Endothelial cell of umbilical vein (primary cell): ENCODE data around the gene KIZ. TPM values are rescaled to one million over a fixed set of nuclear protein-coding genes. Genes with fewer than 3 reads are reported as not detected.

ENCODE experiments used
- BruUV-seq: library from RNA; stranded (reverse); fragments of 400-500 nt; replicated peaks from 2 replicates; lab custom pipeline; 2021; lab: Mats Ljungman, UMichigan
- CTCF ChIA-PET: fragments of 300-600, 350-600 bp; sonication (Branson Sonifier 250); formaldehyde crosslinking; loops from one replicate; lab custom pipeline; 2021; ENCODE audit warnings: antibody characterized with exemption, inconsistent platforms; lab: Charles Lee
- POLR2A ChIA-PET: fragments of 300-600, 350-600 bp; sonication (Branson Sonifier 250); formaldehyde crosslinking; loops from one replicate; lab custom pipeline; 2021; ENCODE audit warnings: antibody characterized with exemption, inconsistent platforms; lab: Charles Lee
- DNase-seq: peaks from one replicate; pipeline ENCODE4 v3.0.0-alpha.2; 2011; ENCODE audit warnings: low read depth, low spot score
- FAIRE-seq: peaks from 2 replicates; lab custom pipeline; 2011; peaks lifted over from hg19 to GRCh38; lab: Jason Lieb, UNC
- H2AFZ ChIP-seq: 2 replicates; pipeline ENCODE4 v1.6.0; 2012; ENCODE audit warnings: low read depth, low read length, control low read depth, inconsistent platforms
- H3K27ac ChIP-seq: 2 replicates; pipeline ENCODE4 v1.5.1; 2011; ENCODE audit warnings: low read depth, mild to moderate bottlenecking, control low read depth, low read length, moderate library complexity; ENCODE audit not compliant: insufficient read depth
- H3K27me3 ChIP-seq, 2 experiments: 2 replicates each; pipeline versions ENCODE4 v1.6.0 to v1.6.1; 2011; ENCODE audit warnings: low read length in 2 of 2, mixed read lengths in 1 of 2; ENCODE audit not compliant: control insufficient read depth in 2 of 2, insufficient read depth in 2 of 2
- H3K36me3 ChIP-seq, 2 experiments: 2 replicates in 1 of 2; 3 replicates in 1 of 2; pipeline ENCODE4 v1.5.1; 2011; ENCODE audit warnings: low read length in 2 of 2, mild to moderate bottlenecking in 1 of 2, moderate library complexity in 1 of 2; ENCODE audit not compliant: control insufficient read depth in 2 of 2, insufficient read depth in 2 of 2; ENCODE audit errors: extremely low read depth in 1 of 2
- H3K4me1 ChIP-seq: 3 replicates; pipeline ENCODE4 v1.5.1; 2011; ENCODE audit warnings: mild to moderate bottlenecking, low read length; ENCODE audit not compliant: control insufficient read depth, insufficient read depth; ENCODE audit errors: extremely low read depth
- H3K4me2 ChIP-seq: 2 replicates; pipeline ENCODE4 v1.6.1; 2011; ENCODE audit warnings: low read length, control low read depth, mixed read lengths; ENCODE audit not compliant: insufficient read depth
- H3K4me3 ChIP-seq, 3 experiments: fragments of 200-600 bp in 1 of 3; sonication (generic), shearing (Covaris generic) in 1 of 3; replicated peaks in 1 of 3; 2 replicates each; pipeline ENCODE4 v1.5.1; 2011 to 2016; ENCODE audit warnings: control low read depth in 3 of 3, low read length in 3 of 3, mild to moderate bottlenecking in 2 of 3, inconsistent platforms in 1 of 3, low read depth in 1 of 3, moderate library complexity in 1 of 3; ENCODE audit not compliant: insufficient read depth in 1 of 3
- H3K79me2 ChIP-seq: 2 replicates; pipeline ENCODE4 v1.6.0; 2012; ENCODE audit warnings: low read length, inconsistent platforms; ENCODE audit not compliant: control insufficient read depth, insufficient read depth
- H3K9ac ChIP-seq: replicated peaks from 2 replicates; pipeline ENCODE3; 2011; ENCODE audit warnings: low read length, control low read depth; ENCODE audit not compliant: insufficient read depth; ENCODE audit errors: extremely low read depth
- H3K9me1 ChIP-seq: replicated peaks from 3 replicates; pipeline ENCODE4 v1.6.0; 2011; ENCODE audit warnings: mild to moderate bottlenecking, low read length; ENCODE audit not compliant: control insufficient read depth, insufficient read depth; ENCODE audit errors: extremely low read depth
- H3K9me3 ChIP-seq: replicated peaks from 2 replicates; pipeline ENCODE4 v1.5.1; 2012; ENCODE audit warnings: low read length, inconsistent platforms; ENCODE audit not compliant: control insufficient read depth, insufficient read depth
- H4K20me1 ChIP-seq: replicated peaks from 2 replicates; pipeline ENCODE3; 2011; ENCODE audit warnings: mild to moderate bottlenecking, low read length; ENCODE audit not compliant: control insufficient read depth, insufficient read depth; ENCODE audit errors: extremely low read depth
- EZH2 ChIP-seq: IDR thresholded peaks from 2 replicates; pipeline ENCODE4 v1.6.1; 2012; ENCODE audit warnings: borderline replicate concordance, low read depth, mild to moderate bottlenecking, moderate library complexity, low read length, inconsistent platforms; ENCODE audit not compliant: severe bottlenecking
- FOS ChIP-seq: IDR thresholded peaks from 2 replicates; pipeline ENCODE4 v1.6.1; 2011; ENCODE audit warnings: mild to moderate bottlenecking, low read length, moderate library complexity, borderline replicate concordance; ENCODE audit not compliant: insufficient read depth
- GATA2 ChIP-seq: IDR thresholded peaks from 2 replicates; pipeline ENCODE4 v1.7.0; 2011; ENCODE audit warnings: low read depth, mild to moderate bottlenecking, moderate library complexity, mixed read lengths, low read length; ENCODE audit not compliant: insufficient read length, insufficient read depth
- JUN ChIP-seq: IDR thresholded peaks from 2 replicates; pipeline ENCODE4 v1.6.1; 2011; ENCODE audit warnings: borderline replicate concordance, low read depth; ENCODE audit not compliant: insufficient read length, insufficient read depth
- MYC ChIP-seq: IDR thresholded peaks from one replicate; pipeline ENCODE4 v1.6.1; 2011; ENCODE audit warnings: mild to moderate bottlenecking, low read depth, low read length
- POLR2A ChIP-seq: IDR thresholded peaks from 2 replicates; pipeline ENCODE4 v1.6.1; 2012; ENCODE audit warnings: low read depth, mild to moderate bottlenecking, control low read depth, low read length
- POLR2AphosphoS5 ChIP-seq: IDR thresholded peaks from 2 replicates; pipeline ENCODE4 v1.6.1; 2012; ENCODE audit warnings: low read depth, mild to moderate bottlenecking, control low read depth, low read length, moderate library complexity; ENCODE audit not compliant: insufficient read depth
- dilution Hi-C: fragments of 300-500 bp; cut with MboI; formaldehyde crosslinking; loops from one replicate; pipeline ENCODE4 v1.15.0; 2019; ENCODE audit warnings: low sequenced_read_pairs; ENCODE audit not compliant: extremely low pct_ligation_motif_present
- intact Hi-C: fragments of 100-400 bp; cut with micrococcal nuclease; formaldehyde crosslinking; loops from one replicate; pipeline ENCODE4 v1.10.0; 2022
- polyA plus RNA-seq, 4 experiments: library from polyadenylated mRNA; depleted of rRNA in 3 of 4; stranded (reverse) in 3 of 4; unstranded in 1 of 4; fragments of >200 nt; gene quantifications; 2 replicates each; pipeline versions ENCODE4 v1.2.1 to v1.2.3, GENCODE V29; 2011 to 2012; ENCODE audit warnings: missing spikeins in 1 of 4
- total RNA-seq: library from RNA; stranded (reverse); gene quantifications from 2 replicates; pipeline ENCODE4 v1.2.3, GENCODE V29; 2021
- TF ChIP-seq, protein P1 (sequence below): IDR thresholded peaks from 2 replicates; pipeline ENCODE4 v1.6.1; 2011; ENCODE audit not compliant: insufficient read depth, insufficient read length
- TF ChIP-seq, protein P2 (sequence below), 2 donors: IDR thresholded peaks; 1 replicate in 1 of 2; 2 replicates in 1 of 2; pipeline ENCODE4 v1.5.1; 2011; ENCODE audit warnings: low read length in 2 of 2, mild to moderate bottlenecking in 2 of 2, moderate library complexity in 2 of 2, control low read depth in 1 of 2, inconsistent platforms in 1 of 2, low read depth in 1 of 2; ENCODE audit not compliant: insufficient read depth in 1 of 2; ENCODE audit errors: extremely low read depth in 1 of 2

The KIZ gene
- total and polyA plus RNA-seq, 2 donors (not counting 3 experiments of a cell fraction or from before 2014, with no cell fraction given): 3.9 to 7.3 TPM

DNA sequence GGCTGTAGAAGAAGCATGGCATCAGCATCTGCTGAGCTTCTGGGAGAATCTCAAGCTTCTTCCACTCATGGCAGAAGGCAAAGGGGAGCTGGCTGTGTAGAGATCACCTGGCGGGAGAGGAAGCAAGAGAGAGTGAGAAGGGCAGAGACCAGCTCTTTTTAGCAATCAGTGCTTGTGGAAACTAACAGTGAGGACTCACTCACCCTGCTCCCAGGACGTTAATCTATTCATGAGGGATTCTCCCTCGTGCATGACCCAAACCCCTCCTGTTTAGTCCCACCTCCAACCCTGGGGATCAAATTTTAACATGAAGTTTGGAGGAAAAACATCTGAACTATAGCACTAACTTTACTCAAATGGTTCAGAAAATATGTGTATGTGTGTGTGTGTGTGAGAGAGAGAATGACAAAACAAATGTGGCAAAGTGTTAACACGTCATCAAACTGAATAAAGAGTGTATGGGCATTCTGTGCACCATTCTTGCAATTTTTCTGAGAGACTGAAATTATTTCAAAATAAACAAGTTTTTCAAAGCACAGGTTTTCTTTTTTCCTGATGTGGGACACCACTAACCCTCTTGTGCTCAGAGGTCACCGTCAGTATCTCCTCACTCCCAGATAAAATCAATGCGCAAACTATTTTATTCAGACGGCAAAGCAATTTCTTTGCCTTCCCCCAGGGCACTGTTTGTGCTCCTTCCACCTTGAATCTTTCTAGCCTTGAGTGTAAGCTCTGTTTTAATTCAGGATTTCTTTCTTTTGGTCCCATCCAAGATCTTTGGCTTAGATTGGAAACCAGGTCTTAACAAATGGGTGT lies 154.0 kb downstream of the KIZ start:
- Histone ChIP-seq H3K4me2 (no peak overlapping the region), H3K9me3 (no peaks in the 10 kb centered on the region), H3K79me2 (no peaks in the 10 kb centered on the region), H3K9me1 (no peaks in the 10 kb centered on the region), H3K27me3 (no peaks in the 10 kb centered on the region), H3K4me1 (no peaks in the 10 kb centered on the region), H4K20me1 (no peaks in the 10 kb centered on the region), H3K9ac (no peak overlapping the region), H3K27ac (no peak overlapping the region), H3K36me3 (no peaks in the 10 kb centered on the region), H2AFZ (no peak overlapping the region), H3K4me3 (no peak overlapping the region)
- POLR2A ChIA-PET: no interaction called here
- CTCF ChIA-PET: no interaction called here
- dilution Hi-C loops (no loop called here), intact Hi-C loops (no loop called here)
- FAIRE-seq (no peak), DNase-seq (no peak)
- no peak for TF ChIP-seq EZH2
- TF ChIP-seq GATA2: no peak
- TF ChIP-seq MYC: no peak
- no peak for TF ChIP-seq FOS
- TF ChIP-seq, protein P1, sequence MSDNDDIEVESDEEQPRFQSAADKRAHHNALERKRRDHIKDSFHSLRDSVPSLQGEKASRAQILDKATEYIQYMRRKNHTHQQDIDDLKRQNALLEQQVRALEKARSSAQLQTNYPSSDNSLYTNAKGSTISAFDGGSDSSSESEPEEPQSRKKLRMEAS: no peak
- no TSS peak for BruUV-seq

DNA sequence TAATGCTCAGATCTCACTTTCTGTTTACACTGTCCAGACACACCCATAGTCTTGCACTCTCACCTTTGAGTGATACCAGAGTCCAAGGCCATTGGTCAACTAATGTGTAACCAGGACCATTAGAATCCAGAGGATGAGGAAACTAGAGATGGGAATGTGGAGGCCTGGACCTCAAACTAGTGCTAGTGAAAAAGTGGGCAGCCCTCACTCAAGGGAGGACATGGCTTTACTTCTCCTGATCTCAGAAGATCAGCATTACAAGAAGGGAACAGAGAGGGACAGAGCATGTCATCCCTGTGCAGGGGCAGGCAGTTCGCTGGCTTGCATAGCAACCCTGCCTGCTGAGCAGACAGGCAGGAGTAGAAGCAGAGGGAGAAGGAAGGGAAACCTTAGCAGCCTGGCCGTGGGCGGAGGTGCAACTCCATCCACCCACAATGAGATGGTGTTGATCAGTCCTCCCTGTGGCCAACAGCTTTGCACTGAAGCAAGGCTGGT lies 154.7 kb downstream of the KIZ start:
- Histone ChIP-seq H2AFZ (no peak overlapping the region), H3K4me1 (no peaks in the 10 kb centered on the region), H3K9ac (no peak overlapping the region), H3K9me1 (no peaks in the 10 kb centered on the region), H3K27me3 (no peaks in the 10 kb centered on the region), H4K20me1 (no peaks in the 10 kb centered on the region), H3K4me3 (no peak overlapping the region), H3K4me2 (no peak overlapping the region), H3K79me2 (no peaks in the 10 kb centered on the region), H3K36me3 (no peaks in the 10 kb centered on the region), H3K27ac (no peak overlapping the region), H3K9me3 (no peaks in the 10 kb centered on the region)
- no peak for TF ChIP-seq GATA2
- TF ChIP-seq FOS: no peak
- no peak for TF ChIP-seq POLR2A
- TF ChIP-seq, protein P1: no peak
- TF ChIP-seq JUN: no peak
- TF ChIP-seq MYC: no peak
- TF ChIP-seq EZH2: no peak
- no peak for TF ChIP-seq POLR2AphosphoS5
- TF ChIP-seq, protein P2, sequence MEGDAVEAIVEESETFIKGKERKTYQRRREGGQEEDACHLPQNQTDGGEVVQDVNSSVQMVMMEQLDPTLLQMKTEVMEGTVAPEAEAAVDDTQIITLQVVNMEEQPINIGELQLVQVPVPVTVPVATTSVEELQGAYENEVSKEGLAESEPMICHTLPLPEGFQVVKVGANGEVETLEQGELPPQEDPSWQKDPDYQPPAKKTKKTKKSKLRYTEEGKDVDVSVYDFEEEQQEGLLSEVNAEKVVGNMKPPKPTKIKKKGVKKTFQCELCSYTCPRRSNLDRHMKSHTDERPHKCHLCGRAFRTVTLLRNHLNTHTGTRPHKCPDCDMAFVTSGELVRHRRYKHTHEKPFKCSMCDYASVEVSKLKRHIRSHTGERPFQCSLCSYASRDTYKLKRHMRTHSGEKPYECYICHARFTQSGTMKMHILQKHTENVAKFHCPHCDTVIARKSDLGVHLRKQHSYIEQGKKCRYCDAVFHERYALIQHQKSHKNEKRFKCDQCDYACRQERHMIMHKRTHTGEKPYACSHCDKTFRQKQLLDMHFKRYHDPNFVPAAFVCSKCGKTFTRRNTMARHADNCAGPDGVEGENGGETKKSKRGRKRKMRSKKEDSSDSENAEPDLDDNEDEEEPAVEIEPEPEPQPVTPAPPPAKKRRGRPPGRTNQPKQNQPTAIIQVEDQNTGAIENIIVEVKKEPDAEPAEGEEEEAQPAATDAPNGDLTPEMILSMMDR (IDR thresholded peaks at IDR 0.05; ENCODE audit: extremely low read depth in 1 of 2, insufficient read depth in 1 of 2, low read depth in 1 of 2, low read length in 2 of 2): no peak
- ChIA-PET POLR2A (no interaction called here), CTCF (no interaction called here)
- DNase-seq (no peak), FAIRE-seq (no peak)
- dilution Hi-C loops (no loop called here), intact Hi-C loops (no loop called here)
- no TSS peak for BruUV-seq
